Activated T-cell treated with anti-CD3 and anti-CD28 coated beads, Interleukin-2, amount 50 U/mL, for 24 hours (primary cell): ENCODE data around the gene SCN5A.
A peak's percentile ranks its signal among the peaks of the same experiment; 100 is the strongest.

ENCODE experiments used
- DNase-seq: peaks from one replicate; pipeline ENCODE4 v3.0.0-alpha.2; 2020
- H3K27ac Mint-ChIP-seq: 2 replicates; pipeline ENCODE4 v1.8.0; 2020; ENCODE audit warnings: mild to moderate bottlenecking, mixed read lengths
- H3K27me3 Mint-ChIP-seq: 2 replicates; pipeline ENCODE4 v1.8.0; 2020; ENCODE audit warnings: mixed read lengths
- H3K36me3 Mint-ChIP-seq: 2 replicates; pipeline ENCODE4 v1.8.0; 2020; ENCODE audit warnings: low read depth, mixed read lengths
- H3K4me1 Mint-ChIP-seq: 2 replicates; pipeline ENCODE4 v1.8.0; 2020; ENCODE audit warnings: low read depth, mixed read lengths
- H3K4me3 Mint-ChIP-seq: 2 replicates; pipeline ENCODE4 v1.8.0; 2020; ENCODE audit warnings: mild to moderate bottlenecking, moderate library complexity, mixed read lengths
- H3K9me3 Mint-ChIP-seq: 2 replicates; pipeline ENCODE4 v1.8.0; 2020; ENCODE audit warnings: mixed read lengths

The SCN5A gene

GRCh38 chr3:38588371-38588971, 61.0 kb downstream of the SCN5A start:
- H3K27me3 Mint-ChIP-seq, result peaks cover 5% of the 10 kb centered on the region
- H3K27ac Mint-ChIP-seq, result no peak overlapping the region
- H3K36me3 Mint-ChIP-seq, result no peaks in the 10 kb centered on the region
- no peaks in the 10 kb centered on the region for H3K4me1 Mint-ChIP-seq
- no peak overlapping the region for H3K4me3 Mint-ChIP-seq
- no peaks in the 10 kb centered on the region for H3K9me3 Mint-ChIP-seq
- DNase-seq, result peak; percentile 16

DNA sequence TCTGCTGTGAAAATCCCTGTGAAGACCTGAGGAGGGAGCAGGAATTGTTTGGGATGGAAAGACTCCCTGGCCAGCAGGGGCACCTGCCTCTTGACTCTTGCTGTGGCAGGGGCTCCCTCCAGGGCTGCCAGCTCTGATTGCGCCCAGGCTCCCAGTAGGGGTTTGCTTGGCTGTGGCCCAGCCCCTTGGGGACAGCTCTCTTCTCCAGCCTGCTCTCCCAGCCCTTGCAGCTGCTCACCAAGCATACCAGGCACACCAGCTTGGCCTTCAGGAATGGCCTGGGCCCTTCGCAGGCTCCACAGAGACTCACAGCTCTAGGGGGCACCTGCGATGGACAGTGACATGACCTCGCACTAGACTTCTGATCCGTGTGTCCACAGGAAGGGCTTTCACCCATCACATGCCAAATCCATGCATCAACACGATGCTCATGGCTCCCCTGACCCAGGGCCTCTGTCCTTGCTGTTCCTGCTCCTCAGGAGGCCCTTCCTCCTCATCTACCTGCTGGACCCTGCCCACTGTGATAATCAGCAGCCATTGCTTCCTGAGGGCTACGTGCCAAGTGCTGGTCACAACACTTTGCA, 61.8 kb downstream of the SCN5A start:
- no peaks in the 10 kb centered on the region for H3K4me1 Mint-ChIP-seq
- H3K9me3 Mint-ChIP-seq, result no peaks in the 10 kb centered on the region
- H3K36me3 Mint-ChIP-seq, result no peaks in the 10 kb centered on the region
- H3K4me3 Mint-ChIP-seq, result no peak overlapping the region
- no peak overlapping the region for H3K27ac Mint-ChIP-seq
- peak; percentile 20 for DNase-seq
- H3K27me3 Mint-ChIP-seq, result peaks cover 5% of the 10 kb centered on the region

GRCh38 chr3:38586546-38587520, 62.7 kb downstream of the SCN5A start:
- peaks cover 5% of the 10 kb centered on the region for H3K27me3 Mint-ChIP-seq
- no peaks in the 10 kb centered on the region for H3K9me3 Mint-ChIP-seq
- peak; percentile 24 for DNase-seq
- H3K36me3 Mint-ChIP-seq, result no peaks in the 10 kb centered on the region
- no peak overlapping the region for H3K27ac Mint-ChIP-seq
- no peaks in the 10 kb centered on the region for H3K4me1 Mint-ChIP-seq
- H3K4me3 Mint-ChIP-seq, result no peak overlapping the region

GRCh38 chr3:38585791-38586420, 63.6 kb downstream of the SCN5A start:
- H3K27me3 Mint-ChIP-seq, result peaks cover 3% of the 10 kb centered on the region
- no peaks in the 10 kb centered on the region for H3K4me1 Mint-ChIP-seq
- no peak overlapping the region for H3K27ac Mint-ChIP-seq
- H3K9me3 Mint-ChIP-seq, result no peaks in the 10 kb centered on the region
- no peak overlapping the region for H3K4me3 Mint-ChIP-seq
- peak; percentile 3 for DNase-seq
- H3K36me3 Mint-ChIP-seq, result no peaks in the 10 kb centered on the region

- Mint-ChIP-seq H3K36me3 (no peaks in the 10 kb centered on the region), H3K27ac (no peak overlapping the region), H3K9me3 (no peaks in the 10 kb centered on the region), H3K27me3 (no peaks in the 10 kb centered on the region), H3K4me1 (no peaks in the 10 kb centered on the region), H3K4me3 (no peak overlapping the region)
- no peak for DNase-seq
These were observed 65.8 kb downstream of the SCN5A start for GRCh38 chr3:38583688-38584087.

DNA sequence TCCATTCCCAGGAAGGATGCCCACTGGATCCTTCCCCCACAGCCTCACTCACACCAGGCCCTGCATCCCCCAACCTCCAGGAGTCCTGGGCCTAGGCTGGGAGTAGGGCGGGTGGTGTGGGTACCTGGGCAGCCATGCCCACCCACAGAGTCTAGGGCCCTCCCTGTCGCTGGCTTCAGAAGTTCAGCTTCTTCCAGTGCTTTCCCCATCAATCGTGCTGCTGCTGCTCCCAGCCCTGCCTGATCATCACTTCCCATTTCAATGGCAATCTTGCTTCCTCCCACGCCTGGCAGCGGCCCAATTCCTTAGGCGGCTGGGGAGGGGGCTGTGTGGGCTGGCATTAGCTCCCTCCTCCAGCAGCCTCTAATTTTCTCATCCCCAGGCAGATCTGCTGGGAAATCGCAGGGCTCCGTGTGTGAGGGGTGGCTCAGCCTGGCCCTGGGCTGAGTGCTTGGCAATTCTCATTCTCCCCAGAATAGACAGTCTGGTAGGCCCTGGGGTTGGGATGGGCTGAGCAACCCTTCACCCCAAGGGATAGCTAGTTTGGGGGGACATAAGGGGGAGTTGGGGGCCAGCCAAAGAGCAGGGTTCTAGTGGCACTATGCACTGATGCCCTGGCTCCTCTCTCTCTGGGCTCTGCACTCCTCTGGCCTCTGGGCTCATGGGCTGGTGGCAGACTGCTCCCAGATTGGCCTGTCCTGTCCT, 66.4 kb downstream of the SCN5A start:
- no peaks in the 10 kb centered on the region for H3K27me3 Mint-ChIP-seq

GRCh38 chr3:38582316-38582715, 67.2 kb downstream of the SCN5A start:
- Mint-ChIP-seq H3K4me3 (no peak overlapping the region), H3K27ac (no peak overlapping the region), H3K27me3 (no peaks in the 10 kb centered on the region), H3K36me3 (no peaks in the 10 kb centered on the region), H3K9me3 (no peaks in the 10 kb centered on the region), H3K4me1 (no peaks in the 10 kb centered on the region)
- DNase-seq, result no peak

More for the DNA sequence above, 66.4 kb downstream of the SCN5A start:
- no peaks in the 10 kb centered on the region for H3K36me3 Mint-ChIP-seq
- no peaks in the 10 kb centered on the region for H3K4me1 Mint-ChIP-seq
- no peak overlapping the region for H3K27ac Mint-ChIP-seq
- H3K4me3 Mint-ChIP-seq, result no peak overlapping the region
- no peak for DNase-seq
- no peaks in the 10 kb centered on the region for H3K9me3 Mint-ChIP-seq

- no peaks in the 10 kb centered on the region for H3K9me3 Mint-ChIP-seq
- no peak overlapping the region for H3K4me3 Mint-ChIP-seq
- no peak overlapping the region for H3K27ac Mint-ChIP-seq
- DNase-seq, result no peak
- no peaks in the 10 kb centered on the region for H3K36me3 Mint-ChIP-seq
- H3K4me1 Mint-ChIP-seq, result no peaks in the 10 kb centered on the region
- no peaks in the 10 kb centered on the region for H3K27me3 Mint-ChIP-seq
These were observed 67.7 kb downstream of the SCN5A start for GRCh38 chr3:38581774-38582173.

GRCh38 chr3:38580450-38581382, 68.8 kb downstream of the SCN5A start:
- H3K27me3 Mint-ChIP-seq, result no peaks in the 10 kb centered on the region
- no peaks in the 10 kb centered on the region for H3K36me3 Mint-ChIP-seq
- H3K9me3 Mint-ChIP-seq, result no peaks in the 10 kb centered on the region
- no peak overlapping the region for H3K27ac Mint-ChIP-seq
- DNase-seq, result no peak
- no peak overlapping the region for H3K4me3 Mint-ChIP-seq
- no peaks in the 10 kb centered on the region for H3K4me1 Mint-ChIP-seq

DNA sequence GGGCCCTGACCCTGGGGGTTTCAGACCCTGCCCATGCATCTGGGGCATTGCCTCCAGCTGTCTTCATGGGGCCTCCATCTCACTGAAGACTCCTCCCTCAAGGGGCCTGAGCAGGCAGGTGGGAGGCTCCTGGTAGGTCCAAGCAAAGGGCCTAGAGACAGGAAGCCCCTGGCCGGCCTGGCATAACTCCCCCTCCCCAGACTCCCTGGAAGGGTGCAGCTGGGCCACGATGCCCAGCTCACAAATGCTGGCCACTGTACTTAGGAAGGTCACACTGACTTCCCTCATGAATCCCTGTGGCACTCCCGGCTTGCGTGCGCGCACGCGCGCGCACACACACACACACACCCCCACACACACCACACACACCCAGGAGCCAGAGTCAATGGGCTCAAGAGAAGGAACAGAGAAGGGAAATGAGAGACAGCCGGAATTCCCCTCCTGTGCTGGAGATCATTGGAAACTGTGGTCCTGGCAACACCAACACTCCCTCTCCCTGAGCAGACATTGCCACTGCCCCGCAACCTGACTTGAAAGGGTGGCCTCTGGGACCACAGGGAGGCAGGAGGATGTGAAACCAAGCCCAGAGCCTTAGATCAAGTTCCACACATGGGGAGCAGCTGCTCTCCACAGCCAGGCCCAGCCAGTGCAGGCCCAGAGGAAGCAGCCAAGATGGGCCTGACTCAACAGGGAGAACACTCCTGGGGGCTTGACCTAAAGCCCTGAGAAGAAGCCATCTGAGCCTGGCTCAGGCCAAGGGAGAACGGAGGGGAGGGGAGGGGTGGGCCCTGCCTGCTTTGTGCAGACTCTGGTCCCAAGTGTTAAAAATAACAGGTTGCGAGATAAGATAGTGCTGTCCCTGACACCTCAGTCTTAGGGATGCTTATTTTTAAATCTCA, 69.7 kb downstream of the SCN5A start:
- Mint-ChIP-seq H3K36me3 (no peaks in the 10 kb centered on the region), H3K4me1 (no peaks in the 10 kb centered on the region), H3K4me3 (no peak overlapping the region), H3K27me3 (no peaks in the 10 kb centered on the region), H3K9me3 (no peaks in the 10 kb centered on the region), H3K27ac (no peak overlapping the region)
- no peak for DNase-seq

DNA sequence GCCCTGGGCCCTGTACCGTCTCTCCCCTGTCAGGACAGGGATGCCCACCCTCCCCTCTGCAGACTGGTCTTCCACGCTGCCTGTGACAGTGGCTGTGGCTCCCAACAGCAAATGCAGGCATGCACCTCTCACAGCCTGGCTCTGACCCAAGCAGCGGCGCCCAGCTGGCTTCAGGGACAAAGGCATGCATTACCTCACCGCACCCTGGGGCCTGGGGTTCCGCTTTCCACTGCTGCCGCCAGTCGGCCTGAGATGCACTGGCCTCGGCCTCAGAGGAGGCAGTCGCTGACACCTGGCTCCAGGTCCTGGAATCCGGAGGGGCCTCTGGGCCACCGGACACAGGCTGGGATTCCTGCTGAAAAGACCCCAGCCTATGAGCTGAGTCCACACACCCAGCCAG, 70.3 kb downstream of the SCN5A start:
- no peaks in the 10 kb centered on the region for H3K27me3 Mint-ChIP-seq
- H3K36me3 Mint-ChIP-seq, result no peaks in the 10 kb centered on the region
- no peak for DNase-seq
- H3K9me3 Mint-ChIP-seq, result no peaks in the 10 kb centered on the region
- no peak overlapping the region for H3K4me3 Mint-ChIP-seq
- no peaks in the 10 kb centered on the region for H3K4me1 Mint-ChIP-seq
- H3K27ac Mint-ChIP-seq, result no peak overlapping the region

GRCh38 chr3:38578551-38578950, 70.9 kb downstream of the SCN5A start:
- Mint-ChIP-seq H3K36me3 (no peaks in the 10 kb centered on the region), H3K27me3 (no peaks in the 10 kb centered on the region), H3K9me3 (no peaks in the 10 kb centered on the region)

GRCh38 chr3:38578081-38578475, 71.4 kb downstream of the SCN5A start:
- no peak for DNase-seq
- H3K27me3 Mint-ChIP-seq, result no peaks in the 10 kb centered on the region
- H3K4me1 Mint-ChIP-seq, result no peaks in the 10 kb centered on the region

More at GRCh38 chr3:38578551-38578950, 70.9 kb downstream of the SCN5A start:
- H3K27ac Mint-ChIP-seq, result no peak overlapping the region
- H3K4me1 Mint-ChIP-seq, result no peaks in the 10 kb centered on the region
- no peak for DNase-seq
- H3K4me3 Mint-ChIP-seq, result no peak overlapping the region

More at GRCh38 chr3:38578081-38578475, 71.4 kb downstream of the SCN5A start:
- Mint-ChIP-seq H3K9me3 (no peaks in the 10 kb centered on the region), H3K4me3 (no peak overlapping the region), H3K36me3 (no peaks in the 10 kb centered on the region), H3K27ac (no peak overlapping the region)
